ENCODE results near the gene KCNQ5.

KCNQ5 gene

DNA sequence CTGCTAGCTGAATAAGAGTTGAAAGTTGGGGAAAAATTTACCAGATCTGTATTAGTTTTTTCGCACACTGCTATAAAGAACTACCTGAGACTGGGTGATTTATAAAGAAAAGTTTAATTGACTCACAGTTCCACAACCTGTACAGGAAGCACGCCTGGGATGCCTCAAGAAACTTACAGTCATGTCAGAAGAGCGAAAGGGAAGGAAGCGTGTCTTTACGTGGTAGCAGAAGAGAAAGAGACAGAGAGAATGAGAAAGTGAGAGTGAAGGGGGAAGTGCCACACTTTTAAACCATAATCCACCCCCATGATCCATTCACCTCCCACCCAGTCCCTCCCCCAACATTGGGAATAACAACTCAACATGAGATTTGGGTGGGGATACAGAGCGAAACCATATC lies 523.8 kb downstream of the KCNQ5 start:
- H2BK120ac ChIP-seq (ENCODE audit: low read depth, low read length), result no peak overlapping the region
- H3K4me1 ChIP-seq (ENCODE audit: control insufficient read depth in 2 of 2, insufficient read depth in 1 of 2, low read depth in 1 of 2, low read length in 2 of 2), result no peaks in the 10 kb centered on the region
- no peaks in the 10 kb centered on the region for H3K36me3 ChIP-seq (replicated peaks in 1 of 2; ENCODE audit: control insufficient read depth in 2 of 2, insufficient read depth in 2 of 2, low read length in 2 of 2)
- H3K14ac ChIP-seq (ENCODE audit: low read length), result no peak overlapping the region
- H3K27me3 ChIP-seq (ENCODE audit: control insufficient read depth in 3 of 3, insufficient read depth in 3 of 3, low read depth in 1 of 3, low read length in 3 of 3), result no peaks in the 10 kb centered on the region
- H2BK5ac ChIP-seq (ENCODE audit: low read length), result no peak overlapping the region
- no peak for DNase-seq (ENCODE audit: low spot score)
- H3K79me1 ChIP-seq (ENCODE audit: low read depth, low read length), result no peaks in the 10 kb centered on the region
- H3K27ac ChIP-seq (replicated peaks; ENCODE audit: low read length), result no peak overlapping the region
- H3K4me2 ChIP-seq (ENCODE audit: insufficient read depth, low read length, poor library complexity, severe bottlenecking), result no peak overlapping the region
- no peak overlapping the region for H2BK12ac ChIP-seq (ENCODE audit: low read length)
- no peak overlapping the region for H3K4ac ChIP-seq (ENCODE audit: low read length)
- H3K9me3 ChIP-seq (replicated peaks in 1 of 2; ENCODE audit: control insufficient read depth in 2 of 2, insufficient read depth in 1 of 2, low read depth in 1 of 2, low read length in 2 of 2), result no peaks in the 10 kb centered on the region
- no peak overlapping the region for H3K23ac ChIP-seq (ENCODE audit: low read depth, low read length, poor library complexity)
- no peak overlapping the region for H2AFZ ChIP-seq (ENCODE audit: low read length)
- H3K4me3 ChIP-seq (ENCODE audit: low read length in 2 of 2), result no peak overlapping the region
- H4K91ac ChIP-seq (ENCODE audit: low read depth, low read length, poor library complexity), result no peak overlapping the region
- no peak overlapping the region for H2AK5ac ChIP-seq (ENCODE audit: low read depth, low read length)
- H2BK15ac ChIP-seq (ENCODE audit: low read length), result no peak overlapping the region
- H4K8ac ChIP-seq (ENCODE audit: low read depth, low read length), result no peak overlapping the region
- no peak overlapping the region for H3K18ac ChIP-seq (ENCODE audit: low read length)
- no peak overlapping the region for H3K9ac ChIP-seq (ENCODE audit: low read depth, low read length, poor library complexity)
- no CpG with 5 or more reads among the region's 6 CpGs for WGBS, 2 donors (ENCODE audit: extremely low coverage in 2 of 2, insufficient read length in 2 of 2, insufficient replicate concordance in 1 of 2)

GRCh38 chr6:73151732-73152131 lies 529.9 kb downstream of the KCNQ5 start:
- WGBS, 2 donors (ENCODE audit: extremely low coverage in 2 of 2, insufficient read length in 2 of 2, insufficient replicate concordance in 1 of 2), result no CpG with 5 or more reads among the region's 3 CpGs
- Histone ChIP-seq H2BK5ac (ENCODE audit: low read length) (no peak overlapping the region), H4K91ac (ENCODE audit: low read depth, low read length, poor library complexity) (no peak overlapping the region), H3K9me3 (replicated peaks in 1 of 2; ENCODE audit: control insufficient read depth in 2 of 2, insufficient read depth in 1 of 2, low read depth in 1 of 2, low read length in 2 of 2) (no peaks in the 10 kb centered on the region), H3K4me1 (ENCODE audit: control insufficient read depth in 2 of 2, insufficient read depth in 1 of 2, low read depth in 1 of 2, low read length in 2 of 2) (no peaks in the 10 kb centered on the region), H3K79me1 (ENCODE audit: low read depth, low read length) (peaks cover under 1% of the 10 kb centered on the region), H3K36me3 (replicated peaks in 1 of 2; ENCODE audit: control insufficient read depth in 2 of 2, insufficient read depth in 2 of 2, low read length in 2 of 2) (no peaks in the 10 kb centered on the region), H3K4ac (ENCODE audit: low read length) (no peak overlapping the region), H2BK12ac (ENCODE audit: low read length) (no peak overlapping the region), H3K27ac (replicated peaks; ENCODE audit: low read length) (no peak overlapping the region), H2AK5ac (ENCODE audit: low read depth, low read length) (no peak overlapping the region), H3K9ac (ENCODE audit: low read depth, low read length, poor library complexity) (no peak overlapping the region), H3K14ac (ENCODE audit: low read length) (no peak overlapping the region), H2AFZ (ENCODE audit: low read length) (no peak overlapping the region), H2BK120ac (ENCODE audit: low read depth, low read length) (no peak overlapping the region), H3K23ac (ENCODE audit: low read depth, low read length, poor library complexity) (no peak overlapping the region), H3K18ac (ENCODE audit: low read length) (no peak overlapping the region), H3K4me3 (ENCODE audit: low read length in 2 of 2) (peak overlapping the region in 1 of 2 donors; percentile 63), H4K8ac (ENCODE audit: low read depth, low read length) (no peak overlapping the region), H3K4me2 (ENCODE audit: insufficient read depth, low read length, poor library complexity, severe bottlenecking) (no peak overlapping the region), H3K27me3 (ENCODE audit: control insufficient read depth in 3 of 3, insufficient read depth in 3 of 3, low read depth in 1 of 3, low read length in 3 of 3) (no peaks in the 10 kb centered on the region), H2BK15ac (ENCODE audit: low read length) (no peak overlapping the region)
- no peak for DNase-seq (ENCODE audit: low spot score)

GRCh38 chr6:73152556-73152955 lies 530.7 kb downstream of the KCNQ5 start:
- Histone ChIP-seq H3K4me1 (ENCODE audit: control insufficient read depth in 2 of 2, insufficient read depth in 1 of 2, low read depth in 1 of 2, low read length in 2 of 2) (no peaks in the 10 kb centered on the region), H2BK12ac (ENCODE audit: low read length) (no peak overlapping the region), H2BK120ac (ENCODE audit: low read depth, low read length) (no peak overlapping the region), H3K18ac (ENCODE audit: low read length) (no peak overlapping the region), H3K4me3 (ENCODE audit: low read length in 2 of 2) (no peak overlapping the region), H2AK5ac (ENCODE audit: low read depth, low read length) (no peak overlapping the region), H3K9ac (ENCODE audit: low read depth, low read length, poor library complexity) (no peak overlapping the region), H4K91ac (ENCODE audit: low read depth, low read length, poor library complexity) (no peak overlapping the region), H2AFZ (ENCODE audit: low read length) (no peak overlapping the region), H3K36me3 (replicated peaks in 1 of 2; ENCODE audit: control insufficient read depth in 2 of 2, insufficient read depth in 2 of 2, low read length in 2 of 2) (no peaks in the 10 kb centered on the region), H3K27me3 (ENCODE audit: control insufficient read depth in 3 of 3, insufficient read depth in 3 of 3, low read depth in 1 of 3, low read length in 3 of 3) (no peaks in the 10 kb centered on the region), H2BK15ac (ENCODE audit: low read length) (no peak overlapping the region), H3K27ac (replicated peaks; ENCODE audit: low read length) (no peak overlapping the region), H4K8ac (ENCODE audit: low read depth, low read length) (no peak overlapping the region), H3K4ac (ENCODE audit: low read length) (no peak overlapping the region), H3K4me2 (ENCODE audit: insufficient read depth, low read length, poor library complexity, severe bottlenecking) (no peak overlapping the region), H2BK5ac (ENCODE audit: low read length) (no peak overlapping the region), H3K9me3 (replicated peaks in 1 of 2; ENCODE audit: control insufficient read depth in 2 of 2, insufficient read depth in 1 of 2, low read depth in 1 of 2, low read length in 2 of 2) (no peaks in the 10 kb centered on the region), H3K23ac (ENCODE audit: low read depth, low read length, poor library complexity) (no peak overlapping the region), H3K79me1 (ENCODE audit: low read depth, low read length) (peaks cover 2% of the 10 kb centered on the region), H3K14ac (ENCODE audit: low read length) (no peak overlapping the region)
- no CpG with 5 or more reads among the region's 2 CpGs for WGBS, 2 donors (ENCODE audit: extremely low coverage in 2 of 2, insufficient read length in 2 of 2, insufficient replicate concordance in 1 of 2)
- no peak for DNase-seq (ENCODE audit: low spot score)

- Histone ChIP-seq H4K8ac (ENCODE audit: low read depth, low read length) (no peak overlapping the region), H3K27ac (replicated peaks; ENCODE audit: low read length) (no peak overlapping the region), H3K4me3 (ENCODE audit: low read length in 2 of 2) (no peak overlapping the region), H2BK120ac (ENCODE audit: low read depth, low read length) (no peak overlapping the region), H3K4me2 (ENCODE audit: insufficient read depth, low read length, poor library complexity, severe bottlenecking) (no peak overlapping the region), H3K27me3 (ENCODE audit: control insufficient read depth in 3 of 3, insufficient read depth in 3 of 3, low read depth in 1 of 3, low read length in 3 of 3) (no peaks in the 10 kb centered on the region), H2AFZ (ENCODE audit: low read length) (no peak overlapping the region), H2AK5ac (ENCODE audit: low read depth, low read length) (no peak overlapping the region), H2BK5ac (ENCODE audit: low read length) (no peak overlapping the region), H2BK15ac (ENCODE audit: low read length) (no peak overlapping the region), H2BK12ac (ENCODE audit: low read length) (no peak overlapping the region), H3K14ac (ENCODE audit: low read length) (no peak overlapping the region), H3K9me3 (replicated peaks in 1 of 2; ENCODE audit: control insufficient read depth in 2 of 2, insufficient read depth in 1 of 2, low read depth in 1 of 2, low read length in 2 of 2) (no peaks in the 10 kb centered on the region), H3K23ac (ENCODE audit: low read depth, low read length, poor library complexity) (no peak overlapping the region), H3K4me1 (ENCODE audit: control insufficient read depth in 2 of 2, insufficient read depth in 1 of 2, low read depth in 1 of 2, low read length in 2 of 2) (no peaks in the 10 kb centered on the region), H4K91ac (ENCODE audit: low read depth, low read length, poor library complexity) (no peak overlapping the region), H3K4ac (ENCODE audit: low read length) (no peak overlapping the region), H3K9ac (ENCODE audit: low read depth, low read length, poor library complexity) (no peak overlapping the region), H3K79me1 (ENCODE audit: low read depth, low read length) (peaks cover 2% of the 10 kb centered on the region), H3K36me3 (replicated peaks in 1 of 2; ENCODE audit: control insufficient read depth in 2 of 2, insufficient read depth in 2 of 2, low read length in 2 of 2) (no peaks in the 10 kb centered on the region), H3K18ac (ENCODE audit: low read length) (no peak overlapping the region)
- DNase-seq (ENCODE audit: low spot score), result no peak
- WGBS, 2 donors (ENCODE audit: extremely low coverage in 2 of 2, insufficient read length in 2 of 2, insufficient replicate concordance in 1 of 2), result no CpG with 5 or more reads among the region's 2 CpGs
These were observed 531.3 kb downstream of the KCNQ5 start for GRCh38 chr6:73152966-73153757.
